ENCODE measurements around the gene CIAO2B.
"Not testable (repeated sequence)": the region's sequence is repeated elsewhere in the genome, so short reads cannot be mapped to it uniquely, and the experiment has no call there.

The CIAO2B gene

DNA sequence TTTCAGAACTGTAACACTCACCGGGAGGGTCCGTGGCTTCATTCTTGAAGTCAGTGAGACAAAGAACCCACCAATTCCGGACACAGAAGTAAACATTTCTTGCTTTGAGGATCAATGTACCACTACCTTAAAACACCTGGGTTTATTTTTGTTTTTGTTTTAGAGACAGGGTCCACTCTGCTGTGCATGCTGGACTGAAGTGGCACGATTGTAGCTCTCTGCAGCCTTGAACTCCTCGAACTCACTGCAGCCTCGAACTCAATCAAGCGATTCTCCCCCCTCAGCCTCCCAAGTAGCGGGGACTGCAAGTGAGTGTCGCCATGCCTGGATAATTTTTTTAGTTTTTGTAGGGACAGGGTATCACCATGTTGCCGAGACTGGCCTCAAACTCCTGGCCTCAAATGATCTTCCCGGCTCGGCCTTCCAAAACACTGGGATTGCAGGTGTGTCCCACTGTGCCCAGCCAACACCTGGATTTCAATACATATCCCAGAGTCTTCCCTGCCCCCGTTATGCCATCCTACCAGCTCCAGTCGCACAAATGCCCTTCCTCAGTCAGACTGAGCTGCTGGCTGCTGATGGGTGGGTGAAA is 41.2 kb upstream of the CIAO2B start:
- no peak for TF ChIP-seq RARB (CRISPR knock-in tag; IDR thresholded peaks at IDR 0.05)
- TF ChIP-seq ZNF70 (CRISPR knock-in tag; IDR thresholded peaks at IDR 0.05) = no peak
- ATAC-seq = no peak

DNA sequence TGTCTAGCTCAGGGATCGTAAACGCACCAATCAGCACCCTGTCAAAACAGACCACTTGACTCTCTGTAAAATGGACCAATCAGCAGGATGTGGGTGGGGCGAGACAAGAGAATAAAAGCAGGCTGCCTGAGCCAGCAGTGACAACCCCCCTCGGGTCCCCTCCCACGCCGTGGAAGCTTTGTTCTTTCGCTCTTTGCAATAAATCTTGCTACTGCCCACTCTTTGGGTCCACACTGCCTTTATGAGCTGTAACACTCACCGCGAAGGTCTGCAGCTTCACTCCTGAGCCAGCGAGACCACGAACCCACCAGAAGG is 40.7 kb upstream of the CIAO2B start:
- not testable (repeated sequence) for ATAC-seq

DNA sequence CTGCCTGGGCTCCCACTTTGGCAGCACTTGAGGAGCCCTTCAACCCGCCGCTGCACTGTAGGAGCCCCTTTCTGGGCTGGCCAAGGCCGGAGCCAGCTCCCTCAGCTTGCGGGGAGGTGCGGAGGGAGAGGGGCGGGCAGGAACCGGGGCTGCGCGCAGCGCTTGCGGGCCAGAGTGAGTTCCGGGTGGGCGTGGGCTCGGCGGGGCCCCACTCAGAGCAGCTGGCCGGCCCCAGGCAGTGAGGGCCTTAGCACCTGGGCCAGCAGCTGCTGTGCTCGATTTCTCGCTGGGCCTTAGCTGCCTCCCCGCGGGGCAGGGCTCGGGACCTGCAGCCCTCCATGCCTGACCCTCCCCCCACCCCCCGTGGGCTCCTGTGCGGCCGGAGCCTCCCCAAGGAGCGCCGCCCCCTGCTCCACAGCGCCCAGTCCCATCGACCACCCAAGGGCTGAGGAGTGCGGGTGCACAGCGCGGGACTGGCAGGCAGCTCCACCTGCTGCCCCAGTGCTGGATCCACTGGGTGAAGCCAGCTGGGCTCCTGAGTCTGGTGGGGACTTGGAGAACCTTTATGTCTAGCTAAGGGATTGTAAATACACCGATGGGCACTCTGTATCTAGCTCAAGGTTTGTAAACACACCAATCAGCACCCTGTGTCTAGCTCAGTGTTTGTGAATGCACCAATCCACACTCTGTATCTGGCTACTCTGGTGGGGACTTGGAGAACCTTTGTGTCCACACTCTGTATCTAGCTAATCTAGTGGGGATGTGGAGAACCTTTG is 40.1 kb upstream of the CIAO2B start:
- ATAC-seq = not testable (repeated sequence)

DNA sequence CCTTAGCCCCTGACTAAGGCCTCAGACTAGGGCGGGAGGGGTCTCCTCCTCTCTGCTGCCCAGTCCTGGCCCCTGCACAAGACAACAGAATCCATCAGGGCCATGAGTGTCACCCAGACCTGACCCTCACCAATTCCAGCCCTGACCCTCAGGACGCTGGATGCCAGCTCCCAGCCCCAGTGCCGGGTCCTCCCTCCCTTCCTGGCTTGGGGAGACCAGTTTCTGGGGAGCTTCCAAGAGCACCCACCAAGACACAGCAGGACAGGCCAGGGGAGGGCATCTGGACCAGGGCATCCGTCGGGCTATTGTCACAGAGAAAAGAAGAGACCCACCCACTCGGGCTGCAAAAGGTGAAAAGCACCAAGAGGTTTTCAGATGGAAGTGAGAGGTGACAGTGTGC is 39.5 kb upstream of the CIAO2B start:
- ATAC-seq = no peak
- TF ChIP-seq BACH2 (CRISPR knock-in tag; IDR thresholded peaks at IDR 0.05; ENCODE audit: borderline replicate concordance) = no peak
- TF ChIP-seq SNAI2 (CRISPR knock-in tag; IDR thresholded peaks at IDR 0.05) = no peak
- TF ChIP-seq, protein P1, sequence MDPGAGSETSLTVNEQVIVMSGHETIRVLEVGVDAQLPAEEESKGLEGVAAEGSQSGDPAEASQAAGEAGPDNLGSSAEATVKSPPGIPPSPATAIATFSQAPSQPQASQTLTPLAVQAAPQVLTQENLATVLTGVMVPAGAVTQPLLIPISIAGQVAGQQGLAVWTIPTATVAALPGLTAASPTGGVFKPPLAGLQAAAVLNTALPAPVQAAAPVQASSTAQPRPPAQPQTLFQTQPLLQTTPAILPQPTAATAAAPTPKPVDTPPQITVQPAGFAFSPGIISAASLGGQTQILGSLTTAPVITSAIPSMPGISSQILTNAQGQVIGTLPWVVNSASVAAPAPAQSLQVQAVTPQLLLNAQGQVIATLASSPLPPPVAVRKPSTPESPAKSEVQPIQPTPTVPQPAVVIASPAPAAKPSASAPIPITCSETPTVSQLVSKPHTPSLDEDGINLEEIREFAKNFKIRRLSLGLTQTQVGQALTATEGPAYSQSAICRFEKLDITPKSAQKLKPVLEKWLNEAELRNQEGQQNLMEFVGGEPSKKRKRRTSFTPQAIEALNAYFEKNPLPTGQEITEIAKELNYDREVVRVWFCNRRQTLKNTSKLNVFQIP (CRISPR knock-in tag; IDR thresholded peaks at IDR 0.05; ENCODE audit: borderline replicate concordance, low read depth) = no peak
- no peak for TF ChIP-seq ESRRG (CRISPR knock-in tag; IDR thresholded peaks at IDR 0.05)
- no peak for TF ChIP-seq ZFP3 (CRISPR knock-in tag; IDR thresholded peaks at IDR 0.05)
- TF ChIP-seq, protein P2, sequence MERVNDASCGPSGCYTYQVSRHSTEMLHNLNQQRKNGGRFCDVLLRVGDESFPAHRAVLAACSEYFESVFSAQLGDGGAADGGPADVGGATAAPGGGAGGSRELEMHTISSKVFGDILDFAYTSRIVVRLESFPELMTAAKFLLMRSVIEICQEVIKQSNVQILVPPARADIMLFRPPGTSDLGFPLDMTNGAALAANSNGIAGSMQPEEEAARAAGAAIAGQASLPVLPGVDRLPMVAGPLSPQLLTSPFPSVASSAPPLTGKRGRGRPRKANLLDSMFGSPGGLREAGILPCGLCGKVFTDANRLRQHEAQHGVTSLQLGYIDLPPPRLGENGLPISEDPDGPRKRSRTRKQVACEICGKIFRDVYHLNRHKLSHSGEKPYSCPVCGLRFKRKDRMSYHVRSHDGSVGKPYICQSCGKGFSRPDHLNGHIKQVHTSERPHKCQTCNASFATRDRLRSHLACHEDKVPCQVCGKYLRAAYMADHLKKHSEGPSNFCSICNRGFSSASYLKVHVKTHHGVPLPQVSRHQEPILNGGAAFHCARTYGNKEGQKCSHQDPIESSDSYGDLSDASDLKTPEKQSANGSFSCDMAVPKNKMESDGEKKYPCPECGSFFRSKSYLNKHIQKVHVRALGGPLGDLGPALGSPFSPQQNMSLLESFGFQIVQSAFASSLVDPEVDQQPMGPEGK (CRISPR knock-in tag; IDR thresholded peaks at IDR 0.05; ENCODE audit: borderline replicate concordance) = no peak
- no peak for TF ChIP-seq ZC3H10 (CRISPR knock-in tag; IDR thresholded peaks at IDR 0.05)
- TF ChIP-seq, protein P3, sequence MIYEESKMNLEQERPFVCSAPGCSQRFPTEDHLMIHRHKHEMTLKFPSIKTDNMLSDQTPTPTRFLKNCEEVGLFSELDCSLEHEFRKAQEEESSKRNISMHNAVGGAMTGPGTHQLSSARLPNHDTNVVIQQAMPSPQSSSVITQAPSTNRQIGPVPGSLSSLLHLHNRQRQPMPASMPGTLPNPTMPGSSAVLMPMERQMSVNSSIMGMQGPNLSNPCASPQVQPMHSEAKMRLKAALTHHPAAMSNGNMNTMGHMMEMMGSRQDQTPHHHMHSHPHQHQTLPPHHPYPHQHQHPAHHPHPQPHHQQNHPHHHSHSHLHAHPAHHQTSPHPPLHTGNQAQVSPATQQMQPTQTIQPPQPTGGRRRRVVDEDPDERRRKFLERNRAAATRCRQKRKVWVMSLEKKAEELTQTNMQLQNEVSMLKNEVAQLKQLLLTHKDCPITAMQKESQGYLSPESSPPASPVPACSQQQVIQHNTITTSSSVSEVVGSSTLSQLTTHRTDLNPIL (CRISPR knock-in tag; IDR thresholded peaks at IDR 0.05; ENCODE audit: low read depth) = no peak
- no peak for TF ChIP-seq ZNF565 (CRISPR knock-in tag; conservative IDR thresholded peaks at IDR 0.05; ENCODE audit: low read depth)
- TF ChIP-seq CSDC2 (CRISPR knock-in tag; IDR thresholded peaks at IDR 0.05) = no peak
- no peak for TF ChIP-seq ARNTL (CRISPR knock-in tag; IDR thresholded peaks at IDR 0.05; ENCODE audit: borderline replicate concordance, low read depth)
- TF ChIP-seq PPARA (CRISPR knock-in tag; IDR thresholded peaks at IDR 0.05; ENCODE audit: borderline replicate concordance) = no peak
- no peak for TF ChIP-seq ZFP30 (CRISPR knock-in tag; IDR thresholded peaks at IDR 0.05)
- TF ChIP-seq GLIS3 (CRISPR knock-in tag; IDR thresholded peaks at IDR 0.05) = no peak
- no peak for TF ChIP-seq RARB (CRISPR knock-in tag; IDR thresholded peaks at IDR 0.05)
- TF ChIP-seq TCF4 (CRISPR knock-in tag; IDR thresholded peaks at IDR 0.05; ENCODE audit: borderline replicate concordance) = no peak
- TF ChIP-seq ZNF70 (CRISPR knock-in tag; IDR thresholded peaks at IDR 0.05) = no peak

DNA sequence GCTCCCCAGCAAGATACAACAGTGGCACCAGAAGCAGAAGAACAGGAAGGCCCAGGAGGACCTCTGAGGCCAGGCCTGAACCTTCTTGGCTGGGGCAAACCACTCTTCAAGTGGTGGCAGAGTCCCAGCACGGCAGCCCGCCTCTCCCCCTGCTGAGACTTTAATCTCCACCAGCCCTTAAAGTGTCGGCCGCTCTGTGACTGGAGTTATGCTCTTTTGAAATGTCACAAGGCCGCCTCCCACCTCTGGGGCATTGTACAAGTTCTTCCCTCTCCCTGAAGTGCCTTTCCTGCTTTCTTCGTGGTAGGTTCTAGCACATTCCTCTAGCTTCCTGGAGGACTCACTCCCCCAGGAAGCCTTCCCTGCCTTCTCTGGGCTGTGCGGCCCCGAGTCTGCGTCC is 38.8 kb upstream of the CIAO2B start:
- no peak for ATAC-seq
- TF ChIP-seq ZNF565 (CRISPR knock-in tag; conservative IDR thresholded peaks at IDR 0.05; ENCODE audit: low read depth) (no peak), ARNTL (CRISPR knock-in tag; IDR thresholded peaks at IDR 0.05; ENCODE audit: borderline replicate concordance, low read depth) (no peak), TOX (CRISPR knock-in tag; IDR thresholded peaks at IDR 0.05; ENCODE audit: borderline replicate concordance) (no peak), TCF4 (CRISPR knock-in tag; IDR thresholded peaks at IDR 0.05; ENCODE audit: borderline replicate concordance) (no peak), ZNF70 (CRISPR knock-in tag; IDR thresholded peaks at IDR 0.05) (no peak), SNAI2 (CRISPR knock-in tag; IDR thresholded peaks at IDR 0.05) (no peak), ZNF8 (CRISPR knock-in tag; IDR thresholded peaks at IDR 0.05) (no peak), ESRRG (CRISPR knock-in tag; IDR thresholded peaks at IDR 0.05) (no peak), ISL1 (CRISPR knock-in tag; IDR thresholded peaks at IDR 0.05) (no peak)
- TF ChIP-seq, protein P2 (CRISPR knock-in tag; IDR thresholded peaks at IDR 0.05; ENCODE audit: borderline replicate concordance) = no peak
- TF ChIP-seq, protein P4, sequence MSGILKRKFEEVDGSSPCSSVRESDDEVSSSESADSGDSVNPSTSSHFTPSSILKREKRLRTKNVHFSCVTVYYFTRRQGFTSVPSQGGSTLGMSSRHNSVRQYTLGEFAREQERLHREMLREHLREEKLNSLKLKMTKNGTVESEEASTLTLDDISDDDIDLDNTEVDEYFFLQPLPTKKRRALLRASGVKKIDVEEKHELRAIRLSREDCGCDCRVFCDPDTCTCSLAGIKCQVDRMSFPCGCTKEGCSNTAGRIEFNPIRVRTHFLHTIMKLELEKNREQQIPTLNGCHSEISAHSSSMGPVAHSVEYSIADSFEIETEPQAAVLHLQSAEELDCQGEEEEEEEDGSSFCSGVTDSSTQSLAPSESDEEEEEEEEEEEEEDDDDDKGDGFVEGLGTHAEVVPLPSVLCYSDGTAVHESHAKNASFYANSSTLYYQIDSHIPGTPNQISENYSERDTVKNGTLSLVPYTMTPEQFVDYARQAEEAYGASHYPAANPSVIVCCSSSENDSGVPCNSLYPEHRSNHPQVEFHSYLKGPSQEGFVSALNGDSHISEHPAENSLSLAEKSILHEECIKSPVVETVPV (CRISPR knock-in tag; IDR thresholded peaks at IDR 0.05) = no peak
- TF ChIP-seq, protein P1 (CRISPR knock-in tag; IDR thresholded peaks at IDR 0.05; ENCODE audit: borderline replicate concordance, low read depth) = no peak
- TF ChIP-seq, protein P3 (CRISPR knock-in tag; IDR thresholded peaks at IDR 0.05; ENCODE audit: low read depth) = no peak
